ENCODE data around the gene MRPL37. TPM values are rescaled to one million over a fixed set of nuclear protein-coding genes. Genes with fewer than 3 reads are reported as not detected.

The MRPL37 gene
- total RNA-seq (10 to 100 TPM; 24.0 to 24.4 TPM), total RNA-seq (16.5 to 205 (median 29.0) reads per million in 172 experiments)
- 35.7 TPM for polyA plus RNA-seq (2013, experiment 1 of 2)
- 41.4 TPM for polyA plus RNA-seq (2013, experiment 2 of 2)

DNA sequence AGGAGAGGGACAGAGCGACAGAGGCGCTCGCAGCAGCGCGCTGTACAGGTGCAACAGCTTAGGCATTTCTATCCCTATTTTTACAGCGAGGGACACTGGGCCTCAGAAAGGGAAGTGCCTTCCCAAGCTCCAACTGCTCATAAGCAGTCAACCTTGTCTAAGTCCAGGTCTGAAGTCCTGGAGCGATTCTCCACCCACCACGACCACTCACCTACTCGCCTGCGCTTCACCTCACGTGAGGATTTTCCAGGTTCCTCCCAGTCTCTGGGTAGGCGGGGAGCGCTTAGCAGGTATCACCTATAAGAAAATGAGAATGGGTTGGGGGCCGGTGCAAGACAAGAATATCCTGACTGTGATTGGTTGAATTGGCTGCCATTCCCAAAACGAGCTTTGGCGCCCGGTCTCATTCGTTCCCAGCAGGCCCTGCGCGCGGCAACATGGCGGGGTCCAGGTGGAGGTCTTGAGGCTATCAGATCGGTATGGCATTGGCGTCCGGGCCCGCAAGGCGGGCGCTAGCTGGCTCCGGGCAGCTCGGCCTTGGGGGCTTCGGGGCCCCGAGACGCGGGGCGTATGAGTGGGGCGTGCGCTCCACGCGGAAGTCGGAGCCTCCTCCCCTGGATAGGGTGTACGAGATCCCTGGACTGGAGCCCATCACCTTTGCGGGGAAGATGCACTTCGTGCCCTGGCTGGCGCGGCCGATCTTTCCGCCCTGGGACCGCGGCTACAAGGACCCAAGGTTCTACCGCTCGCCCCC, at the start of gene MRPL37, which contains the start of gene CYB5RL:
Gene MRPL37, plus strand, starts transcription at position 403 of the 754 bp plus-strand sequence. Its CDS starts 77 bp downstream, at position 480.
Gene CYB5RL, minus strand, starts transcription at position 266 of the 754 bp plus-strand sequence. CDS start 4,414 bp downstream, outside the sequence.
- Mint-ChIP-seq H3K4me1 (ENCODE audit: low read depth) (peaks cover 34% of the 10 kb centered on the region), H3K9me3 (no peaks in the 10 kb centered on the region), H3K36me3 (ENCODE audit: low read depth) (peaks cover 38% of the 10 kb centered on the region), H3K27me3 (no peaks in the 10 kb centered on the region), H3K27ac (peak within 1 kb of the TSS; percentile 87), H3K4me3 (peak within 1 kb of the TSS; percentile 92)
- peak; percentile 78 to 96 (median 84) for DNase-seq
- Histone ChIP-seq H3K36me3 (ENCODE audit: insufficient read depth, low read length) (peaks cover 20% of the 10 kb centered on the region), H3K4me3 (ENCODE audit: low read length) (peak within 1 kb of the TSS; percentile 96), H3K4me1 (ENCODE audit: insufficient read depth, low read length) (peaks cover 25% of the 10 kb centered on the region), H3K27me3 (ENCODE audit: control insufficient read depth in 1 of 2, insufficient read depth in 2 of 2, low read length in 2 of 2) (no peaks in the 10 kb centered on the region), H3K27ac (ENCODE audit: low read depth in 1 of 2, low read length in 2 of 2) (peak within 1 kb of the TSS; percentile 22 to 37), H3K9me3 (ENCODE audit: control insufficient read depth in 1 of 2, insufficient read depth in 1 of 2, low read length in 2 of 2) (no peaks in the 10 kb centered on the region)
- intact Hi-C loops (cut with DNase I, micrococcal nuclease) = loop anchor here (1.0 to 10.0 kb wide), 9 partner anchors 85 to 563 kb away; partner anchors contain the start of genes NDC1 (in 1 of the 2), SSBP3 (in 1 of the 2), TCEANC2 (in 1 of the 2) and TMEM59 (in 1 of the 2)
- ChIA-PET CTCF (interaction anchor here (1.7 to 2.8 kb wide), 2 partner anchors 14 to 290 kb away, joined by 3 to 15 read pairs; no protein-coding TSS in a partner anchor), POLR2A (interaction anchor here (0.6 to 2.9 kb wide), 20 partner anchors 10 to 601 kb away, joined by 3 to 26 read pairs (median 4); partner anchors contain the start of genes SSBP3, TCEANC2, TMEM59 and TTC22)
- ATAC-seq (ENCODE audit: poor library complexity) = peak; percentile 98
- TF ChIP-seq, protein P1, sequence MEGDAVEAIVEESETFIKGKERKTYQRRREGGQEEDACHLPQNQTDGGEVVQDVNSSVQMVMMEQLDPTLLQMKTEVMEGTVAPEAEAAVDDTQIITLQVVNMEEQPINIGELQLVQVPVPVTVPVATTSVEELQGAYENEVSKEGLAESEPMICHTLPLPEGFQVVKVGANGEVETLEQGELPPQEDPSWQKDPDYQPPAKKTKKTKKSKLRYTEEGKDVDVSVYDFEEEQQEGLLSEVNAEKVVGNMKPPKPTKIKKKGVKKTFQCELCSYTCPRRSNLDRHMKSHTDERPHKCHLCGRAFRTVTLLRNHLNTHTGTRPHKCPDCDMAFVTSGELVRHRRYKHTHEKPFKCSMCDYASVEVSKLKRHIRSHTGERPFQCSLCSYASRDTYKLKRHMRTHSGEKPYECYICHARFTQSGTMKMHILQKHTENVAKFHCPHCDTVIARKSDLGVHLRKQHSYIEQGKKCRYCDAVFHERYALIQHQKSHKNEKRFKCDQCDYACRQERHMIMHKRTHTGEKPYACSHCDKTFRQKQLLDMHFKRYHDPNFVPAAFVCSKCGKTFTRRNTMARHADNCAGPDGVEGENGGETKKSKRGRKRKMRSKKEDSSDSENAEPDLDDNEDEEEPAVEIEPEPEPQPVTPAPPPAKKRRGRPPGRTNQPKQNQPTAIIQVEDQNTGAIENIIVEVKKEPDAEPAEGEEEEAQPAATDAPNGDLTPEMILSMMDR (IDR thresholded peaks at IDR 0.05) = no peak

DNA sequence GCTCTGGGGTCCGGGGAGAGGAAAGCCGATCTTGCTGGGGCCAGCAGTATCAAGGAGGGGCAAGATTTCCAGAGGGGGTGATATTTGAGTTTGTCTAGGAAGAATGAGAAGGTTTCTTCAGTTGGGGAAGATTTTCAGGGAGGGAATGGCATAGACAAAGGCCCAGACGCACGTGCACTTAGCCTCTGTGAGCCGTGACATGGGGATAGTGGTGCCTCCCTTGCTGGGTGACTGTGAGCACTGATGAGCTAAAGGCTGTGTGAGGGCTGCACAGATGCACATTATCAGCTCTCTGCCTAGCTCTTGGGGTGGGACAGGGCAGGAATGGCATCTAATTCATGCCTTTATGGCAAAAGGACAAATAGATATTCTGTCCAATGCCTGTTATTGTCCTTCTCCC, 49.0 kb upstream of the MRPL37 start:
- no peaks in the 10 kb centered on the region for H3K9me3 Mint-ChIP-seq
- ChIA-PET CTCF (no interaction called here), POLR2A (no interaction called here)
- H3K9me3 ChIP-seq (ENCODE audit: control insufficient read depth in 1 of 2, insufficient read depth in 1 of 2, low read length in 2 of 2) = no peaks in the 10 kb centered on the region
- H3K4me1 Mint-ChIP-seq (ENCODE audit: low read depth) = no peaks in the 10 kb centered on the region
- H3K27ac ChIP-seq (ENCODE audit: low read depth in 1 of 2, low read length in 2 of 2) = no peak overlapping the region
- H3K36me3 Mint-ChIP-seq (ENCODE audit: low read depth) = no peaks in the 10 kb centered on the region
- no peak overlapping the region for H3K4me3 Mint-ChIP-seq
- no peaks in the 10 kb centered on the region for H3K27me3 Mint-ChIP-seq
- no peak for ATAC-seq (ENCODE audit: poor library complexity)
- DNase-seq = no peak
- H3K27me3 ChIP-seq (ENCODE audit: control insufficient read depth in 1 of 2, insufficient read depth in 2 of 2, low read length in 2 of 2) = no peaks in the 10 kb centered on the region
- H3K4me1 ChIP-seq (ENCODE audit: insufficient read depth, low read length) = no peaks in the 10 kb centered on the region
- intact Hi-C loops (cut with DNase I, micrococcal nuclease) = no loop called here
- H3K36me3 ChIP-seq (ENCODE audit: insufficient read depth, low read length) = no peaks in the 10 kb centered on the region
- no peak overlapping the region for H3K4me3 ChIP-seq (ENCODE audit: low read length)
- H3K27ac Mint-ChIP-seq = no peak overlapping the region
- TF ChIP-seq, protein P1 (IDR thresholded peaks at IDR 0.05) = no peak

DNA sequence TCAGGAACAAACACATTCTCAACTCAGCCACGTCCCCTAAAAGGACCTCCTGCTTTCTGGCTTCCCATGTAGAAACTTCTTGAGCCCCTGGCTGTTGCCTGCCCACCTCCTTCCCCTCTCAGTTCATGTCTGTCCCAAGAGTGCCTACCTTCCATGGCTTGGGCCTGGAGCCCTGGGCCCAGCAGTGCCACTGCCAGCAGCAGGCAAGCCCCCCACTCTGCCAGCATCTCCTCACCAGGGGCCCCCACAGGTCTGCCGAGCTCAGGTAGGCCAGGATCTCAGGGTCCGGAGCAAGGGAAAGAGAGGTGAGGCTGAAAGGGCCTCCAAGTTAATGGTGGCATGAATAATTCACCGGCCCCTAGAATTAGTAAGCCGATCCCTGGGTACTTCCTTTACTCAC, 47.3 kb upstream of the MRPL37 start, which contains the start of gene CDCP2:
Gene CDCP2, minus strand, starts transcription at position 305 of the 400 bp plus-strand sequence. Its CDS starts 78 bp downstream, at position 227.
- no peak within 1 kb of the TSS for H3K27ac ChIP-seq (ENCODE audit: low read depth in 1 of 2, low read length in 2 of 2)
- Mint-ChIP-seq H3K27ac (no peak within 1 kb of the TSS), H3K36me3 (ENCODE audit: low read depth) (no peaks in the 10 kb centered on the region), H3K27me3 (no peaks in the 10 kb centered on the region), H3K9me3 (no peaks in the 10 kb centered on the region), H3K4me3 (no peak within 1 kb of the TSS), H3K4me1 (ENCODE audit: low read depth) (no peaks in the 10 kb centered on the region)
- no peak for DNase-seq
- H3K27me3 ChIP-seq (ENCODE audit: control insufficient read depth in 1 of 2, insufficient read depth in 2 of 2, low read length in 2 of 2) = no peaks in the 10 kb centered on the region
- ChIA-PET POLR2A (no interaction called here), CTCF (no interaction called here)
- ATAC-seq (ENCODE audit: poor library complexity) = no peak
- no peaks in the 10 kb centered on the region for H3K4me1 ChIP-seq (ENCODE audit: insufficient read depth, low read length)
- H3K4me3 ChIP-seq (ENCODE audit: low read length) = no peak within 1 kb of the TSS
- TF ChIP-seq, protein P1 (IDR thresholded peaks at IDR 0.05) = no peak
- intact Hi-C loops (cut with DNase I, micrococcal nuclease) = no loop called here
- H3K9me3 ChIP-seq (ENCODE audit: control insufficient read depth in 1 of 2, insufficient read depth in 1 of 2, low read length in 2 of 2) = no peaks in the 10 kb centered on the region
- no peaks in the 10 kb centered on the region for H3K36me3 ChIP-seq (ENCODE audit: insufficient read depth, low read length)

Data from CD4-positive, alpha-beta T cell (primary cell).